Body of pancreas (tissue), 4 donors: Measurements from ENCODE around the gene GRIK1. TPM values are rescaled to one million over a fixed set of nuclear protein-coding genes. Genes with fewer than 3 reads are reported as not detected.

ENCODE experiments used
- ATAC-seq: fragments of 150-250 bp; one replicate; pipeline ENCODE4 v1.9.1; 2016
- DNase-seq, 4 donors: peaks; one replicate each; pipeline ENCODE4 v3.0.0-alpha.2; 2019
- H3K27ac ChIP-seq, 4 donors: fragments of 200-600 bp; sonication (generic); 1 replicate in 3 of 4; 2 replicates in 1 of 4; pipeline versions ENCODE4 v1.5.1 to v1.6.1; 2016 to 2019; ENCODE audit warnings: mild to moderate bottlenecking in 1 of 4, mixed read lengths in 1 of 4, moderate library complexity in 1 of 4
- H3K27me3 ChIP-seq, 2 donors: fragments of 200-600 bp; sonication (generic); one replicate each; pipeline ENCODE4 v1.6.0; 2016; ENCODE audit warnings: mild to moderate bottlenecking in 1 of 2
- H3K36me3 ChIP-seq, 2 donors: fragments of 200-600 bp; sonication (generic); replicated peaks in 1 of 2; 2 replicates each; pipeline ENCODE4 v1.5.1; 2016; ENCODE audit warnings: low read depth in 2 of 2; ENCODE audit not compliant: insufficient read depth in 1 of 2
- H3K4me1 ChIP-seq: fragments of 200-600 bp; sonication (generic); one replicate; pipeline ENCODE4 v1.6.0; 2016
- H3K4me3 ChIP-seq, 2 donors: fragments of 200-600 bp; sonication (generic); 1 replicate in 1 of 2; 2 replicates in 1 of 2; pipeline ENCODE4 v1.5.1; 2016 to 2019
- H3K9me3 ChIP-seq, 3 donors: fragments of 200-600 bp; sonication (generic); 1 replicate in 2 of 3; 2 replicates in 1 of 3; pipeline ENCODE4 v1.5.1; 2016
- CTCF ChIP-seq, 7 experiments: fragments of 450-650 bp in 4 of 7; fragments of 200-600 bp in 3 of 7; sonication (generic) in 3 of 7; IDR thresholded peaks; one replicate each; pipeline ENCODE4 v1.5.1; 2016 to 2019; ENCODE audit warnings: antibody characterized with exemption in 7 of 7
- POLR2A ChIP-seq, 3 donors: fragments of 450-650 bp; IDR thresholded peaks; one replicate each; pipeline ENCODE4 v1.6.1; 2016; ENCODE audit warnings: antibody characterized with exemption in 3 of 3, mild to moderate bottlenecking in 2 of 3
- WGBS, 2 donors: methylation state at CpG; one replicate each; pipeline ENCODE4 v1.1.5; 2017; 5-methylcytosine and 5-hydroxymethylcytosine counted together
- intact Hi-C: fragments of 100-400 bp; cut with DNase I; formaldehyde crosslinking; loops from one replicate; pipeline ENCODE4 v1.15.1; 2023
- total RNA-seq, 2 donors: library from RNA; depleted of rRNA; stranded (reverse); fragments of >200 nt; gene quantifications; one replicate each; pipeline ENCODE4 v1.1.0, GENCODE V29; 2016

GRIK1 gene
- total RNA-seq, 2 donors from 2014 or later = 0.66 TPM; not detected in 1

- intact Hi-C loops = no loop called here
- Histone ChIP-seq H3K9me3 (no peaks in the 10 kb centered on the region), H3K27ac (no peak overlapping the region), H3K4me3 (no peak overlapping the region), H3K27me3 (no peaks in the 10 kb centered on the region), H3K4me1 (peaks cover 8% of the 10 kb centered on the region), H3K36me3 (no peaks in the 10 kb centered on the region)
- ATAC-seq (no peak), DNase-seq (no peak)
- 79 to 80% methylated on average over 3 of the region's 3 CpGs for WGBS, 2 donors
- TF ChIP-seq CTCF (IDR thresholded peaks at IDR 0.05) = no peak
- TF ChIP-seq POLR2A (IDR thresholded peaks at IDR 0.05) = no peak
Measured at GRCh38 chr21:29520171-29520570, 419.6 kb downstream of the GRIK1 start.

- no peak overlapping the region for H3K4me3 ChIP-seq
- ATAC-seq = no peak
- H3K27me3 ChIP-seq = no peaks in the 10 kb centered on the region
- TF ChIP-seq POLR2A (IDR thresholded peaks at IDR 0.05) (no peak), CTCF (IDR thresholded peaks at IDR 0.05) (no peak)
- 96 to 100% methylated on average over 2 of the region's 2 CpGs for WGBS, 2 donors
- no peaks in the 10 kb centered on the region for H3K4me1 ChIP-seq
- intact Hi-C loops = no loop called here
- H3K9me3 ChIP-seq = peaks cover 0 to 10% (median 0%) of the 10 kb centered on the region in 3 donors
- DNase-seq = no peak
- no peaks in the 10 kb centered on the region for H3K36me3 ChIP-seq
- H3K27ac ChIP-seq = no peak overlapping the region
Measured at GRCh38 chr21:29514652-29515247, 425.0 kb downstream of the GRIK1 start.

- Histone ChIP-seq H3K36me3 (no peaks in the 10 kb centered on the region), H3K4me3 (no peak overlapping the region), H3K27ac (no peak overlapping the region), H3K27me3 (no peaks in the 10 kb centered on the region), H3K9me3 (peaks cover 0 to 10% (median 0%) of the 10 kb centered on the region in 3 donors), H3K4me1 (no peaks in the 10 kb centered on the region)
- intact Hi-C loops = no loop called here
- DNase-seq (no peak), ATAC-seq (no peak)
- 86 to 96% methylated on average over 1 of the region's 1 CpG for WGBS, 2 donors
- TF ChIP-seq CTCF (IDR thresholded peaks at IDR 0.05) (no peak), POLR2A (IDR thresholded peaks at IDR 0.05) (no peak)
Measured at GRCh38 chr21:29513535-29513934, 426.3 kb downstream of the GRIK1 start.

GRCh38 chr21:29511096-29511495 lies 428.7 kb downstream of the GRIK1 start:
- Histone ChIP-seq H3K4me1 (no peaks in the 10 kb centered on the region), H3K9me3 (peaks cover 0 to 10% (median 0%) of the 10 kb centered on the region in 3 donors), H3K27ac (no peak overlapping the region), H3K27me3 (no peaks in the 10 kb centered on the region), H3K36me3 (no peaks in the 10 kb centered on the region), H3K4me3 (no peak overlapping the region)
- no peak for ATAC-seq
- 85 to 94% methylated on average over 4 of the region's 4 CpGs for WGBS, 2 donors
- intact Hi-C loops = no loop called here
- TF ChIP-seq CTCF (IDR thresholded peaks at IDR 0.05) = no peak
- DNase-seq = no peak

GRCh38 chr21:29509121-29509520 lies 430.7 kb downstream of the GRIK1 start:
- 60 to 61% methylated on average over 6 of the region's 6 CpGs for WGBS, 2 donors
- no peaks in the 10 kb centered on the region for H3K4me1 ChIP-seq
- TF ChIP-seq POLR2A (IDR thresholded peaks at IDR 0.05) = no peak
- no peak for TF ChIP-seq CTCF (IDR thresholded peaks at IDR 0.05)
- H3K27ac ChIP-seq = no peak overlapping the region
- no peaks in the 10 kb centered on the region for H3K36me3 ChIP-seq
- intact Hi-C loops = no loop called here
- peaks cover 0 to under 1% (median 0%) of the 10 kb centered on the region in 3 donors for H3K9me3 ChIP-seq
- H3K27me3 ChIP-seq = no peaks in the 10 kb centered on the region
- no peak for DNase-seq
- H3K4me3 ChIP-seq = no peak overlapping the region
- ATAC-seq = no peak
